ENCODE data around the gene TRNP1.
A peak's percentile ranks its signal among the peaks of the same experiment; 100 is the strongest.

The TRNP1 gene

GRCh38 chr1:27026621-27027574, 33.4 kb downstream of the TRNP1 start:
- DNase-seq (ENCODE audit: low read depth in 2 of 2), result no peak

GRCh38 chr1:27027575-27028250, 34.2 kb downstream of the TRNP1 start:
- DNase-seq (ENCODE audit: low read depth in 2 of 2), result no peak

GRCh38 chr1:27029517-27029916, 36.0 kb downstream of the TRNP1 start:
- DNase-seq (ENCODE audit: low read depth in 2 of 2), result no peak

- no peak for DNase-seq (ENCODE audit: low read depth in 2 of 2)
Measured at GRCh38 chr1:27031235-27032118, 38.0 kb downstream of the TRNP1 start.

GRCh38 chr1:27032119-27032461, 38.6 kb downstream of the TRNP1 start:
- no peak for DNase-seq (ENCODE audit: low read depth in 2 of 2)

- DNase-seq (ENCODE audit: low read depth in 2 of 2), result no peak
Measured at GRCh38 chr1:27033043-27033746, 39.7 kb downstream of the TRNP1 start.

- no peak for DNase-seq (ENCODE audit: low read depth in 2 of 2)
Measured at GRCh38 chr1:27035344-27035743, 41.9 kb downstream of the TRNP1 start.

GRCh38 chr1:27036718-27037117, 43.2 kb downstream of the TRNP1 start:
- DNase-seq (ENCODE audit: low read depth in 2 of 2), result no peak

- DNase-seq (ENCODE audit: low read depth in 2 of 2), result no peak
Measured at GRCh38 chr1:27037518-27037917, 44.0 kb downstream of the TRNP1 start.

- no peak for DNase-seq (ENCODE audit: low read depth in 2 of 2)
Measured at GRCh38 chr1:27038020-27038419, 44.5 kb downstream of the TRNP1 start.

GRCh38 chr1:27042670-27043069, 49.2 kb downstream of the TRNP1 start:
- no peak for DNase-seq (ENCODE audit: low read depth in 2 of 2)

GRCh38 chr1:27044613-27045151, 51.2 kb downstream of the TRNP1 start:
- DNase-seq (ENCODE audit: low read depth in 2 of 2), result peak; percentile 68 to 78

GRCh38 chr1:27045973-27046558, 52.6 kb downstream of the TRNP1 start:
- peak; percentile 30 to 40 for DNase-seq (ENCODE audit: low read depth in 2 of 2)

- DNase-seq (ENCODE audit: low read depth in 2 of 2), result no peak
Measured at GRCh38 chr1:27047914-27048313, 54.4 kb downstream of the TRNP1 start.

- no peak for DNase-seq (ENCODE audit: low read depth in 2 of 2)
Measured at GRCh38 chr1:27049100-27049499, 55.6 kb downstream of the TRNP1 start.

- no peak for DNase-seq (ENCODE audit: low read depth in 2 of 2)
Measured at GRCh38 chr1:27049607-27050006, 56.1 kb downstream of the TRNP1 start.
